Upper lobe of right lung (tissue), 1 donor: Measurements from ENCODE around the gene CTDP1. TPM values are rescaled to one million over a fixed set of nuclear protein-coding genes. Genes with fewer than 3 reads are reported as not detected.

Experiments
- ATAC-seq: fragments of 200-7000 bp; cut with Tn5 transposase; one replicate; pipeline ENCODE4 v1.9.1; 2020; ENCODE audit warnings: mild to moderate bottlenecking, moderate library complexity
- DNase-seq: peaks from one replicate; pipeline ENCODE4 v3.0.0-alpha.2; 2020
- H3K27ac ChIP-seq: fragments of 200-600 bp; one replicate; pipeline ENCODE4 v1.8.0; 2022
- H3K27me3 ChIP-seq: fragments of 200-600 bp; one replicate; pipeline ENCODE4 v1.8.0; 2022; ENCODE audit warnings: mild to moderate bottlenecking
- H3K36me3 ChIP-seq: fragments of 200-600 bp; one replicate; pipeline ENCODE4 v1.8.0; 2022
- H3K4me1 ChIP-seq: fragments of 200-600 bp; one replicate; pipeline ENCODE4 v1.8.0; 2022
- H3K4me3 ChIP-seq: fragments of 200-600 bp; one replicate; pipeline ENCODE4 v1.8.0; 2022; ENCODE audit warnings: mild to moderate bottlenecking
- H3K9me3 ChIP-seq: fragments of 200-600 bp; one replicate; pipeline ENCODE4 v1.8.0; 2022
- intact Hi-C: fragments of 100-400 bp; cut with DNase I; formaldehyde crosslinking; loops from one replicate; pipeline ENCODE4 v1.11.0; 2022
- total RNA-seq: library from RNA; stranded (reverse); fragmentation: NEBNext Ultra II Directional; extraction: Animal tissue kit (Norgen Biotek cat#: 25700); gene quantifications from one replicate; pipeline ENCODE4 v1.2.1, GENCODE V29; 2021
- TF ChIP-seq, protein P1 (sequence below): fragments of 200-600 bp; IDR thresholded peaks from one replicate; pipeline ENCODE4 v1.8.0; 2022; ENCODE audit warnings: antibody characterized with exemption
- donor health status: DM: no; HTN: yes; CAD: no; lungs with severe emphysema.

The CTDP1 gene
- total RNA-seq, 1 donor from 2014 or later: 23.0 TPM

GRCh38 chr18:79800371-79801180, 121.0 kb downstream of the CTDP1 start:
- no peak overlapping the region for H3K27ac ChIP-seq
- no peaks in the 10 kb centered on the region for H3K9me3 ChIP-seq
- TF ChIP-seq, protein P1, sequence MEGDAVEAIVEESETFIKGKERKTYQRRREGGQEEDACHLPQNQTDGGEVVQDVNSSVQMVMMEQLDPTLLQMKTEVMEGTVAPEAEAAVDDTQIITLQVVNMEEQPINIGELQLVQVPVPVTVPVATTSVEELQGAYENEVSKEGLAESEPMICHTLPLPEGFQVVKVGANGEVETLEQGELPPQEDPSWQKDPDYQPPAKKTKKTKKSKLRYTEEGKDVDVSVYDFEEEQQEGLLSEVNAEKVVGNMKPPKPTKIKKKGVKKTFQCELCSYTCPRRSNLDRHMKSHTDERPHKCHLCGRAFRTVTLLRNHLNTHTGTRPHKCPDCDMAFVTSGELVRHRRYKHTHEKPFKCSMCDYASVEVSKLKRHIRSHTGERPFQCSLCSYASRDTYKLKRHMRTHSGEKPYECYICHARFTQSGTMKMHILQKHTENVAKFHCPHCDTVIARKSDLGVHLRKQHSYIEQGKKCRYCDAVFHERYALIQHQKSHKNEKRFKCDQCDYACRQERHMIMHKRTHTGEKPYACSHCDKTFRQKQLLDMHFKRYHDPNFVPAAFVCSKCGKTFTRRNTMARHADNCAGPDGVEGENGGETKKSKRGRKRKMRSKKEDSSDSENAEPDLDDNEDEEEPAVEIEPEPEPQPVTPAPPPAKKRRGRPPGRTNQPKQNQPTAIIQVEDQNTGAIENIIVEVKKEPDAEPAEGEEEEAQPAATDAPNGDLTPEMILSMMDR: no peak
- no peaks in the 10 kb centered on the region for H3K36me3 ChIP-seq
- intact Hi-C loops: no loop called here
- no peak for ATAC-seq
- DNase-seq: peak; percentile 63
- peaks cover 10% of the 10 kb centered on the region for H3K4me1 ChIP-seq
- H3K27me3 ChIP-seq: peaks cover 53% of the 10 kb centered on the region
- no peak overlapping the region for H3K4me3 ChIP-seq

DNA sequence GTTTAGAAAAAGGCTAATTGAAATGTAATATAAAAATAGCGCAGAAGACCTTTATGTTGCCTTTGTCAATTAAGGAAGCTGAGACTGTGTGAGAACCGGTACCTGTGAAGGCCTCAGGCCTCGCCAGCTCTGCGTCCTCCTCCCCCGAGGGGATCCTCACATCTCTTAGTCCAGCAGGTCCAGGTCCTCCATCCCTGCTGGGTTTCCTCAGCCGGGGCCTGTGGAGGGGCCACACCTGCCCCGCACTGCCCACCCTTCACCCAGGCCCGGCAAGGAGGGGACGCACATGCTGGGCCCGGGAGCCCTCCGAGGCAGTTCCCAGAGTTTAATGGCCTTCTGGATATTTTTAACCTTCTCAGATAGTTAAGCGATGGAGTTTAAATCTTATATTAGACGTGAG, 121.6 kb downstream of the CTDP1 start:
- ATAC-seq: no peak
- intact Hi-C loops: no loop called here

DNA sequence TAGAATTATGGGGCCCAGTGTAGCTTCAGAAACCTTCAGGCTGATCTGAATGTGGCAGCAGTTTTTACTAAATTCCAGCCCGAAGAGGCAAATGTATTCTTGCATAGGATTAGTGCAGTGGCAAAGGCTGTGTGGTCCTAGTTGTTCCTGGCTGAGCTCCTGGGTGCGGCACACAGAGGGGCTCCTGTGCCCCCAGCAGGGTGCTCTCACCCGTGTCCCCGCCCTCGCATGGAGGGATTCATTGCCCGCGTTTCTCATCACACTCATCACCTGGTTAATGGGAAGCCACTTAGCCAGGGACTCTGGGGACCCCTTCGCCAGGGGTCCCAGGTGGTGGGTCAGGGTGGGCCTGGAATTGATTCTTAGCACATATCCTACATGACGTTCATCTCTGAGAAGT, 122.0 kb downstream of the CTDP1 start:
- TF ChIP-seq, protein P1: no peak
- intact Hi-C loops: no loop called here
- Histone ChIP-seq H3K27ac (no peak overlapping the region), H3K27me3 (peaks cover 47% of the 10 kb centered on the region), H3K9me3 (no peaks in the 10 kb centered on the region), H3K4me1 (peaks cover 10% of the 10 kb centered on the region), H3K4me3 (no peak overlapping the region), H3K36me3 (no peaks in the 10 kb centered on the region)
- no peak for ATAC-seq
- DNase-seq: peak; percentile 29

More for the DNA sequence above, 121.6 kb downstream of the CTDP1 start:
- no peaks in the 10 kb centered on the region for H3K36me3 ChIP-seq
- H3K9me3 ChIP-seq: no peaks in the 10 kb centered on the region
- H3K4me3 ChIP-seq: no peak overlapping the region
- TF ChIP-seq, protein P1: no peak
- no peak overlapping the region for H3K27ac ChIP-seq
- peaks cover 10% of the 10 kb centered on the region for H3K4me1 ChIP-seq
- H3K27me3 ChIP-seq: peaks cover 50% of the 10 kb centered on the region
- peak; percentile 40 for DNase-seq

DNA sequence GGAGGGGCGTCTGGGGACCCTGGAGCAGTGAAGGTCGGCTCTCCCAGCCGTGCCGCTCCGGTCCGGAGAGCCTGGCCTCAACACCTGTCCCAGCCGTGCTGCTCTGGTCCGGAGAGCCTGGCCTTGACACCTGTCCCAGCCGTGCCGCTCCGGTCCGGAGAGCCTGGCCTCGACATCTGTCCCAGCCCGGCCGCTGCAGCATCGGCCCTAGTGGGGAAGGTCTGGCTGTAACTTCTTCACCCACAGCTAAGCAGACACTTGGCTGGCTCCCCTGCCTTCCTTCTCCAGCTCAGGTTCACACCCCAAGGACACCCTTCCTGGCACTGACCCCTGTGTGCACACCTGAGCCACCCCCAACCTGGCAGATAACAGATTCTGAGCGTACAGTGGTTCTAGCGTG, 122.7 kb downstream of the CTDP1 start:
- no peak overlapping the region for H3K4me3 ChIP-seq
- ATAC-seq (no peak), DNase-seq (peak; percentile 59)
- H3K36me3 ChIP-seq: no peaks in the 10 kb centered on the region
- intact Hi-C loops: no loop called here
- TF ChIP-seq, protein P1: no peak
- peaks cover 41% of the 10 kb centered on the region for H3K27me3 ChIP-seq
- H3K9me3 ChIP-seq: no peaks in the 10 kb centered on the region
- H3K4me1 ChIP-seq: peaks cover 10% of the 10 kb centered on the region
- no peak overlapping the region for H3K27ac ChIP-seq

- Histone ChIP-seq H3K9me3 (no peaks in the 10 kb centered on the region), H3K27me3 (peaks cover 27% of the 10 kb centered on the region), H3K4me1 (peaks cover 5% of the 10 kb centered on the region), H3K36me3 (no peaks in the 10 kb centered on the region), H3K27ac (no peak overlapping the region), H3K4me3 (no peak overlapping the region)
- intact Hi-C loops: no loop called here
- peak; percentile 49 for DNase-seq
- no peak for ATAC-seq
- TF ChIP-seq, protein P1: no peak
Measured at GRCh38 chr18:79803611-79804051, 124.0 kb downstream of the CTDP1 start.

Other genes starting within 250 kb of the CTDP1 start
- 0.46 TPM for gene KCNG2, start 118.1 kb downstream of the CTDP1 start, total RNA-seq